GM12872 (cell line): ENCODE results near the gene PSD2.

ENCODE experiments used
- CTCF ChIP-seq: IDR thresholded peaks from 3 replicates; pipeline ENCODE4 v1.5.1; 2011; ENCODE audit warnings: low read depth, mild to moderate bottlenecking, low read length, moderate library complexity; ENCODE audit not compliant: insufficient read depth

Gene PSD2

DNA sequence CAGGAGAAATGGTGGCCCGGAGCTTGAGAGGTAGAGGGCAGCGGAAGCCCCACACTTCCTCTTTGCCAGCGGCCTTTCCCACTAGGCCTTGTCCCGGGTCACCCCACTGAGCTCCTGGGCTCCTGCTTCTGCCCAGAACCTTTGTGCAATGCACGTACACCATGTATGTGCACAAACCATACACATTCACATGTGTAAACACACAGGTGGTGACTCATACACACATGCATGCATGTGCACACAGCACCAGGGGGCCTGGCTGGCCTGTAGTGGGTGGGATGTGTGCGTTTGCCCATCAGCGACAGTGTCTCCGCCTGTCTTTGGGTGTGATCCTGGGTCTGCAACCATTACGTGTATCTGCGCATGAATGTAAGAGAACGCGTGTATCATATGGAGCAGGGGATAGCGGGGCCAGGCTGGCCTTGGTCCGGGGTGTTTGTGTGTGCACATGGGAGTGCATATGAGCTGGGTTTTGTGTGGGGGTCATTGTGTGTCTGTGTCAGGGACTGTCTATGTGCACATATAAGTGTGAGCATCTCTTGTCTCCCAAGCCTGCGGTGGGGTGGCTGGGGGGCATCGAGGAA, 43.7 kb downstream of the PSD2 start:
- TF ChIP-seq CTCF: no peak

DNA sequence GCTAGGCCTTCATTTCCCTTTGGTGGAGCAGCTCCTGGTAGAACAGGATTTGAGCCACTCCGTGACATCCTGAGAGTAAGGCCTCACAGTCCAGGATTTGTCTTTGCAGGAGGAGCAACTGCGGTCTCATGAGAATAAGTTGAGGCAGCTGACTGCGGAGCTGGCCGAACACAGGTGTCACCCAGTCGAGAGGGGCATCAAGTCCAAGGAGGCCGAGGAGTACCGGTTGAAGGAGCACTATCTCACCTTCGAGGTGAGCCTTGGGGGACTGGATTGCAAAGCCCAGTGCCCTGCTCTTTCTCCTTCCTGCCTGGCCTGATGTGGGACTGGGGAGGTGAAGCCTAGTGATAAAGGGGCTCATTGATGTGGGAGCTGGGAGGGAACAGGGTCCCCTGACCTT, 44.3 kb downstream of the PSD2 start:
- no peak for TF ChIP-seq CTCF

DNA sequence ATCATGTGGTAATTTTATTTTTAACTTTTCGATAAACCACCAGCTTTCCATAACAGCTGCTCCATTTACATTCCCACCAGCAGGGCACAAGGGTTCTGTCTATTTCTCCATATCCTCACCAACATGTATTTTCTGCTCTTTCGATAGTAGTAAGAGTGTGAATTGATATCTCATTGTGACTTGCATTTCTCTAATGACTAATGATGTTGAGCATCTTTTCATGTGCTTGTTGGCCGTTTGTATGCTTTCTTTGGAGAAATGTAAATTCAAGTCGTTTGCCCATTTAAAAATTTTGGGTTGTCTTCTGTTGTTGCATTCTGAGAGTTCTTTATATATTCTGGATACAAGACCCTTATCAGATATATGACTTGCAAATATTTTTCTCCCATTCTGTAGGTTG, 45.9 kb downstream of the PSD2 start:
- no peak for TF ChIP-seq CTCF

DNA sequence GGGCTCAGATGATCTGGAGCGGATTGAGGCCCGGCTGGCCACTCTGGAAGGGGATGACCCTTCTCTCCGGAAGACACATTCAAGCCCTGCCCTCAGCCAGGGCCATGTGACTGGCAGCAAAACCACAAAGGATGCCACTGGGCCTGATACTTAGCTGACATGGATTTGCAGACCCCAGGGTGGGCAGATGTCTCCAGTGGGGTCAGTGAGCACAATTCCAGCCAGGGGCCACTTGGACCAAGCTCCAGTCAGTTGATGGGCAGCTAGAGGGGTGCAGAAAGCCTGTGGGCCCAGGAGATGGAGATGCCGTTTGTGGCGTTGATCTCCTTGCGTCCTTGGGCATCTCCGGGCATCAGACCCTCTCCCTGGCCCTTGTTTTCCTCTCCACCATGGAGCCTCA, 46.7 kb downstream of the PSD2 start:
- TF ChIP-seq CTCF: no peak

GRCh38 chr5:139843991-139844390, 48.4 kb downstream of the PSD2 start:
- no peak for TF ChIP-seq CTCF

DNA sequence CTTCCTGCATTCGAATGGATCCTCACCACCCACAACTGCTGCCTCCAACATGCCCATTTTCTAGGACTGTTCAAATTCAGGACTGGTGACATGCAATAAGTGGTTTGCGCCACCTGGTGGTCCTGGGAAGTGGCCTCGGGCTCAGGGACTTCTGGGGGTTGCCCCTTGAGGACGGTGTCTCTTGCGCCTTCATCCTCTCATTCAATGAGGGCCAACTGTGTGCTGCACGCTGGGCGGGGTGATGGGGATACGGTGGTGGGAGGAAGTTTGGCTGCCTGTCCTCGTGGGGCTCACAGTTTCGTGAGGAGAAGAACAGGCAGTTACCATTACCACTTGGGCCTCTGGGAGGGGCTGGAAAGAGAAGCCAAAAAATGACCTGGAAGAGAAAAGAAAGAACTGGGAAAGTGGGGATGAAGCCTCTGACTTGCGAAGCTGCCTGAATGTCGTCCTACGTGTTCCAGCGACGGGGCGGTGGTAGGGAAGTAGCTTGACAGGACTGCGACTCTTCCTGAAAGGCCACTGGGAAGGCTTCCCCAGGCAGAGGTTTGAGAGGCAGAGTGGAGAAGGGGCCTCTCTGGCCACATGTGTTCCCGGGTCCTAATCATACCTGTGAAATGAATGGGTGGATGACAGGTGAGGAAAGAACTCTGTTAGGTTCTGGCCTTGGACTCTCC, 49.0 kb downstream of the PSD2 start:
- peak; percentile 88 for TF ChIP-seq CTCF

- TF ChIP-seq CTCF: no peak
Measured at GRCh38 chr5:139845846-139846681, 50.5 kb downstream of the PSD2 start.
